Chondrocyte (in vitro differentiated cells): Measurements from ENCODE around the gene COTL1. TPM values are rescaled to one million over a fixed set of nuclear protein-coding genes. Genes with fewer than 3 reads are reported as not detected.

Source experiments
- DNase-seq: peaks from one replicate; pipeline ENCODE4 v3.0.0; 2021; ENCODE audit warnings: mixed read lengths, low spot score
- H3K27ac Mint-ChIP-seq: one replicate; pipeline ENCODE4 v1.8.0; 2021; ENCODE audit warnings: mild to moderate bottlenecking, moderate library complexity, mixed read lengths; ENCODE audit not compliant: unreplicated experiment
- H3K27me3 Mint-ChIP-seq: 2 replicates; pipeline ENCODE4 v1.8.0; 2021; ENCODE audit warnings: low read depth, mixed read lengths
- H3K36me3 Mint-ChIP-seq: 2 replicates; pipeline ENCODE4 v1.8.0; 2021; ENCODE audit warnings: low read depth, mixed read lengths
- H3K4me1 Mint-ChIP-seq: 2 replicates; pipeline ENCODE4 v1.8.0; 2021; ENCODE audit warnings: low read depth, mild to moderate bottlenecking, mixed read lengths
- H3K4me3 Mint-ChIP-seq: one replicate; pipeline ENCODE4 v1.8.0; 2021; ENCODE audit warnings: mild to moderate bottlenecking, moderate library complexity, mixed read lengths; ENCODE audit not compliant: unreplicated experiment
- H3K9me3 Mint-ChIP-seq: 2 replicates; pipeline ENCODE4 v1.8.0; 2021; ENCODE audit warnings: low read depth, mixed read lengths
- total RNA-seq: library from RNA; stranded (reverse); gene quantifications from 3 replicates; pipeline ENCODE4 v1.2.1, GENCODE V29; 2021
- TF ChIP-seq, protein P1 (sequence below): fragments of 200-600 bp; sonication (generic); IDR thresholded peaks from 2 replicates; pipeline ENCODE4 v1.5.0; 2021; ENCODE audit warnings: antibody characterized with exemption, mild to moderate bottlenecking, moderate library complexity

Gene COTL1
- total RNA-seq, 1 donor from 2014 or later: 52.8 TPM

DNA sequence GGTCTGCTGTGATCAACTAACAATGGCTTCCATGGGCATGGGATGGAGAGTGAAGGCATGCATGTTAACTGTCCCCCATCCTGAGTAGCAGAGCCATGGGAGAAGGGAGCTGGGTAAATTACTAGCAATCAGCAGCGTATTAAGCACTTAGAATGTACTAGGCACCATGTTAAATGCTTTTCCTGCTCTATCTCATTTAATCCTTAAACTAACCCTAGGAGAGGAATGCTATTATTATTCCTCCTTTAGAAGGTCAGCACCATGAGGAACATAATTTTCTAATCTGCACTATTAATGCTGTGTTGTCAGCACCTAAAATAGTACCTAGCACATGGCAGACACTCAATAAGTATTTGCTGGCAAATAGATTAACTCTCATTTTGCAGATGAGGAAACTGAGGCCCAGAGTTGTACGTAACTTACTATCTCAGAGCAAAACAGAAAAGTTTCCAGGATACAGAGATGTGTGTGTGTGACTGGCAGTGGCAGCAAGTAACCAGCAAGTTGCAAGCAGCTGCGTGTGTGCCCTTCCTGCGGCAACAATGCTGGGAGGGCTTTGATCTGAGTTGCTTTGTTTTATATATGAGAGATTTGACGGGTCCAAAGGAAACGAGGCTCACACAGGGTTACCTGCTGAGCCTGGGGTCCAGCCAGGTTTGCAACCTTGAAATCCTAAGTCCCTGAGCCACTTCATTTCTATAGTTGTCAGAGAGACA is 23.9 kb upstream of the COTL1 start:
- Mint-ChIP-seq H3K4me1 (peaks cover 26% of the 10 kb centered on the region), H3K4me3 (no peak overlapping the region), H3K27ac (no peak overlapping the region), H3K27me3 (peaks cover 2% of the 10 kb centered on the region), H3K36me3 (no peaks in the 10 kb centered on the region), H3K9me3 (peaks cover 2% of the 10 kb centered on the region)
- TF ChIP-seq, protein P1, sequence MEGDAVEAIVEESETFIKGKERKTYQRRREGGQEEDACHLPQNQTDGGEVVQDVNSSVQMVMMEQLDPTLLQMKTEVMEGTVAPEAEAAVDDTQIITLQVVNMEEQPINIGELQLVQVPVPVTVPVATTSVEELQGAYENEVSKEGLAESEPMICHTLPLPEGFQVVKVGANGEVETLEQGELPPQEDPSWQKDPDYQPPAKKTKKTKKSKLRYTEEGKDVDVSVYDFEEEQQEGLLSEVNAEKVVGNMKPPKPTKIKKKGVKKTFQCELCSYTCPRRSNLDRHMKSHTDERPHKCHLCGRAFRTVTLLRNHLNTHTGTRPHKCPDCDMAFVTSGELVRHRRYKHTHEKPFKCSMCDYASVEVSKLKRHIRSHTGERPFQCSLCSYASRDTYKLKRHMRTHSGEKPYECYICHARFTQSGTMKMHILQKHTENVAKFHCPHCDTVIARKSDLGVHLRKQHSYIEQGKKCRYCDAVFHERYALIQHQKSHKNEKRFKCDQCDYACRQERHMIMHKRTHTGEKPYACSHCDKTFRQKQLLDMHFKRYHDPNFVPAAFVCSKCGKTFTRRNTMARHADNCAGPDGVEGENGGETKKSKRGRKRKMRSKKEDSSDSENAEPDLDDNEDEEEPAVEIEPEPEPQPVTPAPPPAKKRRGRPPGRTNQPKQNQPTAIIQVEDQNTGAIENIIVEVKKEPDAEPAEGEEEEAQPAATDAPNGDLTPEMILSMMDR: no peak
- DNase-seq: no peak

DNA sequence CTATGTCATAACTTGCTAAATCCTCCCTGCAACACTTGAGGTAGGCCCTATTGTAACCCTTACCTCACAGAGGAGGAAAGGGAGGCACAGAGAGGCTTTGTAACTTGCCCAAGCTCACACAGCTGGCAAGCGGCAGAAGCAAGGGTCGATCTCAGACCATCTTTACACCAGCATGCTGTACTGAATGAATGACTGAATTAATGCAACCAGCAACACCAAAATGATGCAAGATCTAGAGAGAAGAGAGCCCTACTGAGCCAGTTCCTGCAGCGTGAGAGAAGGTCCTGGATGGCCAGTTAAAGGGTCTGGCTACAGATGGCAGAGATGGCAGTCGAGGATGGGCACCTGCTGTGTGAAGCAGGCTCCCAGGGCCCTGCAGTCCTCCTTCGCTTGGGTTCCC is 22.3 kb upstream of the COTL1 start:
- DNase-seq: no peak
- H3K4me3 Mint-ChIP-seq: no peak overlapping the region
- H3K36me3 Mint-ChIP-seq: no peaks in the 10 kb centered on the region
- H3K9me3 Mint-ChIP-seq: peaks cover 3% of the 10 kb centered on the region
- TF ChIP-seq, protein P1: no peak
- H3K4me1 Mint-ChIP-seq: peaks cover 28% of the 10 kb centered on the region
- H3K27ac Mint-ChIP-seq: no peak overlapping the region
- H3K27me3 Mint-ChIP-seq: no peaks in the 10 kb centered on the region

DNA sequence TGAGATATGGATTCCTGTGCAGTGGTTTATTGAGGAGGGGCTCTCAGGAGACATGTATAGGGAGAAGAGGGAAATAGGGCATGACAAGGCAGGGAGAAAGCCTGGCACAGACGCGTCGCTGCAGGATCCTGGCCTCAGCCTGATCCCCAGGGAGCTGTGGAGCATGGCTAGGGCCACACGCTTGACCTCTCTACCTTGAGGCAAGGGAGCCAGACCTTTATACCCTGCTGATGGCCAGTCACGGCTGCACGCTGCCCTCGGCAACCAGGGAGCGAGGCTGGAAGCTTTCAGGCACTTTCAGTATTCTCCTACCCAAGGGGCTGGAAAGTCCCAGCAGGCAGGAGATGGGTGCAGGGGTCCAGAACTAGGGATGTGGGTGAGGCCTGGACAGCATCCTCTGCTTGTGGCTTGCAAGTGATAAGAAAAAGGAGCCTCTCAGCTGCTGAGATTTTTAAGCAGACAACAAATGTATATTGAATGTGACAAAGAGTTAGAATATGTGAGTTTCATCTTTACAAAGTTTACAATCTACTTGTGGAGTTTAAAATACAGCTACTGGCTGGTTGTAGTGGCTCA is 20.4 kb upstream of the COTL1 start:
- TF ChIP-seq, protein P1: no peak
- no peaks in the 10 kb centered on the region for H3K36me3 Mint-ChIP-seq
- peaks cover 3% of the 10 kb centered on the region for H3K9me3 Mint-ChIP-seq
- no peak overlapping the region for H3K27ac Mint-ChIP-seq
- peaks cover 32% of the 10 kb centered on the region for H3K4me1 Mint-ChIP-seq
- no peak for DNase-seq
- no peaks in the 10 kb centered on the region for H3K27me3 Mint-ChIP-seq
- no peak overlapping the region for H3K4me3 Mint-ChIP-seq

DNA sequence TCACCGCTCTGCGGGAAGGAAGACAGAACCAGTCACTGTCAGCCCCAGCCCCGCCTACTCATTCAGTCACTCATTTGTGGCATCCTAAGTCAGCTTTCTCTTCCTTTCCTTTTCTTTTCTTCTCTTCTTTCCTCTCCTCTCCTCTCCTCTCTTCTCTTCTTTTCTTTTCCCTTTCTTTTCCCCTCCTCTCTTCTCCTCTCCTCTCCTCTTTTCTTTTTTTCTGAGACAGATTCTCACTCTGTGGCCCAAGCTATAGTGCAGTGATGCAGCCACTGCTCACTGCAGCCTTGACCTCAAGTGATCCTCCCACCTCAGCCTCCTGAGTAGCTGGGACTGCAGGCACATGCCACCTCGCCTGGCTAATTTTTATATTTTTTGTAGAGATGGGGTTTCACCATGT is 19.8 kb upstream of the COTL1 start:
- no peak overlapping the region for H3K4me3 Mint-ChIP-seq
- no peak overlapping the region for H3K27ac Mint-ChIP-seq
- H3K27me3 Mint-ChIP-seq: no peaks in the 10 kb centered on the region
- no peak for DNase-seq
- peaks cover 27% of the 10 kb centered on the region for H3K4me1 Mint-ChIP-seq
- H3K9me3 Mint-ChIP-seq: peaks cover 3% of the 10 kb centered on the region
- no peaks in the 10 kb centered on the region for H3K36me3 Mint-ChIP-seq
- TF ChIP-seq, protein P1: no peak

DNA sequence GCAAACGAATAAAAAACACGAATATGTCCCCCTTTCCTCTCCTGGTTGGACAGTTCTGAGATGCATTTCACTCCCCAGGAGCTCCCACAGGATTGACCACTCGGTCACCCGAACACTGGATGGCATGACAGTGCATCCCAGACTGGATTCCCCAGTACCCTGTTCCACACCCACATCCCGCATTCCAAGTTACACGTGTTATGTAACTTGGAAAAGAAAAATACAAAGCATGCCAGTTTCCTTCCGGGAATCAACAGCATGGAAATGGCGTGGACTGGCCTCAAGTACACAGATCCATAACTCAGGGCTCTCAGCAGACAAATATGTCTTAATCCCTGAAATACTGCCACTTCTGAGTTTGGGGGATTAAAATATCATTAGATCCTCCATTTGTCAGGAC is 17.8 kb upstream of the COTL1 start:
- H3K36me3 Mint-ChIP-seq: no peaks in the 10 kb centered on the region
- H3K27me3 Mint-ChIP-seq: no peaks in the 10 kb centered on the region
- H3K27ac Mint-ChIP-seq: no peak overlapping the region

More for the DNA sequence above, 17.8 kb upstream of the COTL1 start:
- H3K4me1 Mint-ChIP-seq: peaks cover 13% of the 10 kb centered on the region
- peaks cover 3% of the 10 kb centered on the region for H3K9me3 Mint-ChIP-seq
- TF ChIP-seq, protein P1: no peak
- no peak overlapping the region for H3K4me3 Mint-ChIP-seq
- no peak for DNase-seq
